Smooth muscle cell of the coronary artery (primary cell): ENCODE measurements around the gene HMGCL. TPM values are rescaled to one million over a fixed set of nuclear protein-coding genes. Genes with fewer than 3 reads are reported as not detected.

Experiments used
- total RNA-seq: library from RNA; depleted of rRNA; stranded (reverse); fragments of >200 nt; gene quantifications from 2 replicates; pipeline ENCODE4 v1.2.3, GENCODE V29; 2014; ENCODE audit warnings: low replicate concordance

HMGCL gene
- 48.9 and 51.7 TPM in 2 replicates for total RNA-seq

GRCh38 chr1:23825076-23825761 is at the start of gene HMGCL:
TSS of gene HMGCL (minus strand) at chr1:23825429. CDS start at chr1:23825415, 14 bp downstream.

DNA sequence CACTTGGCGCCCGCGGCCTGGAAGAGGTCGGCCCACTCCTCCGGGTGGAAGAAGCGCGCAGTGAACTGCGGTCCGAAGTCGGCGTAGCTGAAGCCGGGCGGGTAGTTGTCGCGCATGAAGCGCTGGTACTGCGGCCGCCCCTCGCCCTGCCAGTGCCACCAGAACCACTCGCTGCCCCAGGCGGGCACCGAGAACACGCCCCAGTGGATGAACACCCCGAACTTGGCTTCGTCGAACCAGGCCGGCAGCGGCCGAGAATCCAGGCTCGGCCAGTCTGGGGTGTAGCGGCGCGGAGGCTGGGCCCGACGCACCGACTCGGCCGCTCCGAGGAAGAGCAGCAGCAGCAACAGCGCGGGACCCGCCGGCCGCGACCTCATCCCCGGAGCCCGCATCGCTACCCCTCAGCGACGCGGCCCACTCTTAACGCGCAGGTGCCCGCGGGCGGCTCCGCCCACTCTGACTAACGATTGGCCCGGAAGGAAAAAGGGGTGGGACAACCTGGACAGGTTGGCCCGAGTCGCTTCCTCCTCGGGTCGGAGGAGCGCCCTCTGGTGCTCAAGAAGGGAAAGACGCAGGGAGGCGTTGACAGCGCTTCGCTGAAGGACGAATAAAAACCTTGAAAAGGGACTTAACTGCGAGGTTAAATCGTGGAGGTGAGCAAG is 42.8 kb upstream of the HMGCL start, which contains the start of gene FUCA1:
Gene FUCA1, minus strand, starts transcription at position 396 of the 662 bp plus-strand sequence. Its CDS starts 4 bp downstream, at position 392.

DNA sequence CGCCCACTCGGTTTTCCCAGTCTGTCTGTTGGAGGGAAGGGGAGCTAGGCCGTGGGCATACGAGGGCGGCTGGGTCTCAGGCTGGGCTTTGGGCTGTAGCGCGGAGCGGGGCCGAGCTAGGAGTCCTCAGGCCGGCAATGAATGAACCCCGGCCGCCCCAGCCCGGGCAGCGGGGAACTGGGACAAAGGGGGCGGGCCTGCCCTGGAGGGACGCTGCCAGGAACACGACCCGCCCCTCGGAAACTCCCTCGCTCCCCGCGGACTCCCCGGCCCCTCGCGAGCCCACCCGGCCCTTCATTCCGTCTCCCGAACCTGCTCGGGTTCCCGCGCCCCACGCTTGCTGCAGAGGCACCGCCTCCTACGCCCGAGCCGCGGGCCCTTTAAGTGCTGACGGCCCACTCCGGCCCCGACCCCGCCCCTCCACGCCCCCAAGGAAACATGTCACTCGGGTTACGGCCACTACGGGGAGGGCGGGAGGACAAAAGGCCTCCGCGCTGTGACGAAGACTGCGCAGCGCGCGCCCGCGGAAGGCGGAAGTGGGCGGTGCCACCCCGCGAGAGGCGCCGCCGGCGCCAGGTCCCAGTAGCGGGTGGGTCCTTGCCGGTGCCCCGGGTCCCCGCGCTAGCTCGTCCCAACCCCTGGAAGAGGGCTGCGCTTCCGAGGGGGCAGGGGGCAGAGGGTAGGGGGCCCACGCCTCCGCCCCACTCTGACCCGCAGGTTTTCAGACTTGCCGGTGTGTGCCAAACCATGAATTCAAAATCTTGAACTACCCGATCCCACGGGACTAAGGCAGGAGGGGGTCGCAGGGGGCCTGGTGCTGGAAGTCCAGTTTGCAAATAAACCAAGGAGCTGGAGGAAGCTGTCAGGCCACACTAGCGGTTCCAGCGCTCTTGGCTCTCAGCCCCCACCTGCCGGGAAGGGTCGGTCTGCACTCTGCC is 24.6 kb downstream of the HMGCL start, which contains the start of gene GALE:
Gene GALE, minus strand, starts transcription at position 355 of the 938 bp plus-strand sequence. CDS start 1,747 bp downstream, outside the sequence.

GRCh38 chr1:23790696-23791515 is 34.3 kb downstream of the HMGCL start, which contains the start of gene LYPLA2:
TSS of gene LYPLA2 (plus strand) at chr1:23791145. CDS start at chr1:23792683, 1,538 bp downstream.

GRCh38 chr1:23777979-23778814 is 47.0 kb downstream of the HMGCL start, which contains the start of gene PITHD1:
TSS of gene PITHD1 (plus strand) at chr1:23778418. CDS start at chr1:23778516, 98 bp downstream.

Other genes with a start within 250 kb of the HMGCL start
- 1,088 and 1,595 TPM in 2 replicates for gene RPL11, start 133.6 kb downstream of the HMGCL start, total RNA-seq
- 7.3 and 19.5 TPM in 2 replicates for gene ELOA, start 82.0 kb downstream of the HMGCL start, total RNA-seq
- 29.8 and 30.2 TPM in 2 replicates for gene PITHD1, start 47.0 kb downstream of the HMGCL start, total RNA-seq
- gene LYPLA2, start 34.3 kb downstream of the HMGCL start, total RNA-seq: 21.2 and 45.5 TPM in 2 replicates
- gene GALE, start 24.7 kb downstream of the HMGCL start, total RNA-seq: 8.0 and 27.4 TPM in 2 replicates
- gene FUCA1, start 42.9 kb upstream of the HMGCL start, total RNA-seq: 12.4 and 14.4 TPM in 2 replicates
- gene CNR2, start 87.9 kb upstream of the HMGCL start, total RNA-seq: not detected in 2 replicates
- gene PNRC2, start 134.4 kb upstream of the HMGCL start, total RNA-seq: 75.7 and 120 TPM in 2 replicates
- gene SRSF10, start 154.9 kb upstream of the HMGCL start, total RNA-seq: 73.3 and 153 TPM in 2 replicates